ENCODE data around the gene PPFIA3.

- TF ChIP-seq, protein P1, sequence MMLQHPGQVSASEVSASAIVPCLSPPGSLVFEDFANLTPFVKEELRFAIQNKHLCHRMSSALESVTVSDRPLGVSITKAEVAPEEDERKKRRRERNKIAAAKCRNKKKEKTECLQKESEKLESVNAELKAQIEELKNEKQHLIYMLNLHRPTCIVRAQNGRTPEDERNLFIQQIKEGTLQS (CRISPR knock-in tag; conservative IDR thresholded peaks at IDR 0.05), result no peak
- TF ChIP-seq CTCF (IDR thresholded peaks at IDR 0.05) (no peak), NR3C1 (CRISPR knock-in tag; conservative IDR thresholded peaks at IDR 0.05; ENCODE audit: low read depth) (no peak), GABPB1 (CRISPR knock-in tag; IDR thresholded peaks at IDR 0.05) (no peak), AR (CRISPR knock-in tag; IDR thresholded peaks at IDR 0.05) (no peak), ZNF423 (CRISPR knock-in tag; IDR thresholded peaks at IDR 0.05) (no peak), SP1 (CRISPR knock-in tag; conservative IDR thresholded peaks at IDR 0.05) (no peak), ELF4 (CRISPR knock-in tag; IDR thresholded peaks at IDR 0.05; ENCODE audit: low read depth) (no peak), ZNF138 (CRISPR knock-in tag; conservative IDR thresholded peaks at IDR 0.05) (no peak), ZNF219 (CRISPR knock-in tag; IDR thresholded peaks at IDR 0.05; ENCODE audit: borderline replicate concordance) (no peak), KAT7 (CRISPR knock-in tag; IDR thresholded peaks at IDR 0.05; ENCODE audit: borderline replicate concordance) (no peak), TEAD4 (CRISPR knock-in tag; IDR thresholded peaks at IDR 0.05) (no peak), ZNF121 (CRISPR knock-in tag; IDR thresholded peaks at IDR 0.05) (no peak)
These were observed 38.1 kb upstream of the PPFIA3 start for GRCh38 chr19:49081273-49081672.
